Neural progenitor cell (in vitro differentiated cells): Measurements from ENCODE around the gene MCTP2. TPM values are rescaled to one million over a fixed set of nuclear protein-coding genes. Genes with fewer than 3 reads are reported as not detected.

ENCODE experiments used
- DNase-seq: peaks from one replicate; pipeline ENCODE4 v3.0.0-alpha.2; 2016; ENCODE audit warnings: low spot score
- H2AFZ ChIP-seq: fragments of 200-600 bp; sonication (generic); replicated peaks from 2 replicates; pipeline ENCODE4 v1.6.1; 2016; ENCODE audit warnings: antibody characterized with exemption
- H3F3A ChIP-seq: fragments of 200-600 bp; sonication (generic); 2 replicates; pipeline ENCODE4 v1.6.1; 2016; ENCODE audit warnings: antibody characterized with exemption, low read depth
- H3K27ac ChIP-seq: fragments of 200-600 bp; sonication (generic); 2 replicates; pipeline ENCODE4 v1.5.1; 2016; ENCODE audit warnings: mild to moderate bottlenecking
- H3K27me3 ChIP-seq: fragments of 200-600 bp; sonication (generic); 2 replicates; pipeline ENCODE4 v1.6.1; 2016; ENCODE audit warnings: mild to moderate bottlenecking, moderate library complexity
- H3K36me3 ChIP-seq: fragments of 200-600 bp; sonication (generic); 2 replicates; pipeline ENCODE4 v1.5.1; 2016
- H3K4me1 ChIP-seq: fragments of 200-600 bp; sonication (generic); 2 replicates; pipeline ENCODE4 v1.6.1; 2016; ENCODE audit warnings: mixed run types
- H3K4me2 ChIP-seq: fragments of 200-600 bp; sonication (generic); 2 replicates; pipeline ENCODE4 v1.6.1; 2016
- H3K4me3 ChIP-seq: fragments of 200-600 bp; sonication (generic); 2 replicates; pipeline ENCODE4 v1.5.1; 2016
- H3K79me2 ChIP-seq: fragments of 200-600 bp; sonication (generic); 2 replicates; pipeline ENCODE4 v1.6.1; 2016; ENCODE audit warnings: low read depth
- H3K9ac ChIP-seq: fragments of 200-600 bp; sonication (generic); 2 replicates; pipeline ENCODE4 v1.6.1; 2016
- H3K9me3 ChIP-seq: fragments of 200-600 bp; sonication (generic); 2 replicates; pipeline ENCODE4 v1.5.1; 2016; ENCODE audit warnings: low read depth
- H4K20me1 ChIP-seq: fragments of 200-600 bp; sonication (generic); 2 replicates; pipeline ENCODE4 v1.6.1; 2016; ENCODE audit warnings: low read depth
- H3K27ac Mint-ChIP-seq: 3 replicates; pipeline ENCODE4 v1.8.0; 2021; ENCODE audit warnings: mixed read lengths
- H3K27me3 Mint-ChIP-seq: 2 replicates; pipeline ENCODE4 v1.8.0; 2022; ENCODE audit warnings: low read depth, mild to moderate bottlenecking, inconsistent platforms, moderate library complexity, mixed read lengths; ENCODE audit not compliant: insufficient read depth
- H3K36me3 Mint-ChIP-seq: 3 replicates; pipeline ENCODE4 v1.8.0; 2021; ENCODE audit warnings: mixed read lengths
- H3K4me1 Mint-ChIP-seq: 3 replicates; pipeline ENCODE4 v1.8.0; 2021; ENCODE audit warnings: mixed read lengths
- H3K4me3 Mint-ChIP-seq: 3 replicates; pipeline ENCODE4 v1.8.0; 2021; ENCODE audit warnings: mild to moderate bottlenecking, moderate library complexity, mixed read lengths
- H3K9me3 Mint-ChIP-seq: 3 replicates; pipeline ENCODE4 v1.8.0; 2020; ENCODE audit warnings: mixed read lengths
- EZH2 ChIP-seq: fragments of 200-600 bp; sonication (generic); IDR thresholded peaks from 2 replicates; pipeline ENCODE4 v1.6.1; 2017; ENCODE audit warnings: antibody characterized with exemption, mild to moderate bottlenecking, moderate library complexity
- EZH2phosphoT487 ChIP-seq: fragments of 200-600 bp; sonication (generic); IDR thresholded peaks from 2 replicates; pipeline ENCODE4 v1.6.1; 2017; ENCODE audit warnings: antibody characterized with exemption
- total RNA-seq: library from RNA; depleted of rRNA; stranded (reverse); fragments of >200 nt; gene quantifications from 2 replicates; pipeline ENCODE4 v1.2.3, GENCODE V29; 2015; ENCODE audit warnings: low replicate concordance
- TF ChIP-seq, protein P1 (sequence below): fragments of 200-600 bp; sonication (generic); IDR thresholded peaks from 2 replicates; pipeline ENCODE4 v1.5.1; 2017; ENCODE audit warnings: antibody characterized with exemption, mild to moderate bottlenecking

MCTP2 gene
- total RNA-seq, 1 donor from 2014 or later: 0.17 TPM

GRCh38 chr15:94362385-94363092 lies 131.2 kb downstream of the MCTP2 start:
- TF ChIP-seq EZH2: no peak
- no peak for TF ChIP-seq EZH2phosphoT487
- TF ChIP-seq, protein P1, sequence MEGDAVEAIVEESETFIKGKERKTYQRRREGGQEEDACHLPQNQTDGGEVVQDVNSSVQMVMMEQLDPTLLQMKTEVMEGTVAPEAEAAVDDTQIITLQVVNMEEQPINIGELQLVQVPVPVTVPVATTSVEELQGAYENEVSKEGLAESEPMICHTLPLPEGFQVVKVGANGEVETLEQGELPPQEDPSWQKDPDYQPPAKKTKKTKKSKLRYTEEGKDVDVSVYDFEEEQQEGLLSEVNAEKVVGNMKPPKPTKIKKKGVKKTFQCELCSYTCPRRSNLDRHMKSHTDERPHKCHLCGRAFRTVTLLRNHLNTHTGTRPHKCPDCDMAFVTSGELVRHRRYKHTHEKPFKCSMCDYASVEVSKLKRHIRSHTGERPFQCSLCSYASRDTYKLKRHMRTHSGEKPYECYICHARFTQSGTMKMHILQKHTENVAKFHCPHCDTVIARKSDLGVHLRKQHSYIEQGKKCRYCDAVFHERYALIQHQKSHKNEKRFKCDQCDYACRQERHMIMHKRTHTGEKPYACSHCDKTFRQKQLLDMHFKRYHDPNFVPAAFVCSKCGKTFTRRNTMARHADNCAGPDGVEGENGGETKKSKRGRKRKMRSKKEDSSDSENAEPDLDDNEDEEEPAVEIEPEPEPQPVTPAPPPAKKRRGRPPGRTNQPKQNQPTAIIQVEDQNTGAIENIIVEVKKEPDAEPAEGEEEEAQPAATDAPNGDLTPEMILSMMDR: no peak
- DNase-seq: no peak

GRCh38 chr15:94363382-94363781 lies 132.0 kb downstream of the MCTP2 start:
- Histone ChIP-seq H3K9ac (no peak overlapping the region), H3K9me3 (no peaks in the 10 kb centered on the region), H4K20me1 (no peaks in the 10 kb centered on the region), H3K27ac (no peak overlapping the region), H3K36me3 (no peaks in the 10 kb centered on the region), H3K4me3 (no peak overlapping the region), H3K27me3 (no peaks in the 10 kb centered on the region), H3K4me2 (no peak overlapping the region), H2AFZ (no peak overlapping the region), H3K79me2 (no peaks in the 10 kb centered on the region), H3K4me1 (no peaks in the 10 kb centered on the region), H3F3A (no peaks in the 10 kb centered on the region)
- TF ChIP-seq EZH2phosphoT487 (no peak), EZH2 (no peak)
- TF ChIP-seq, protein P1: no peak
- H3K36me3 Mint-ChIP-seq: no peaks in the 10 kb centered on the region
- H3K4me1 Mint-ChIP-seq: peaks cover 6% of the 10 kb centered on the region
- no peak overlapping the region for H3K4me3 Mint-ChIP-seq
- H3K27ac Mint-ChIP-seq: no peak overlapping the region
- no peaks in the 10 kb centered on the region for H3K9me3 Mint-ChIP-seq
- no peaks in the 10 kb centered on the region for H3K27me3 Mint-ChIP-seq
- no peak for DNase-seq

More at GRCh38 chr15:94362385-94363092, 131.2 kb downstream of the MCTP2 start:
- Mint-ChIP-seq H3K27me3 (no peaks in the 10 kb centered on the region), H3K36me3 (no peaks in the 10 kb centered on the region), H3K9me3 (no peaks in the 10 kb centered on the region), H3K27ac (no peak overlapping the region), H3K4me3 (no peak overlapping the region), H3K4me1 (peaks cover under 1% of the 10 kb centered on the region)
- H3K79me2 ChIP-seq: no peaks in the 10 kb centered on the region
- H3K27me3 ChIP-seq: no peaks in the 10 kb centered on the region
- H3K4me2 ChIP-seq: no peak overlapping the region
- H3K36me3 ChIP-seq: no peaks in the 10 kb centered on the region
- H3K9ac ChIP-seq: no peak overlapping the region
- no peaks in the 10 kb centered on the region for H3F3A ChIP-seq
- H3K9me3 ChIP-seq: no peaks in the 10 kb centered on the region
- H3K4me3 ChIP-seq: no peak overlapping the region
- H4K20me1 ChIP-seq: no peaks in the 10 kb centered on the region
- H2AFZ ChIP-seq: no peak overlapping the region
- H3K4me1 ChIP-seq: no peaks in the 10 kb centered on the region
- H3K27ac ChIP-seq: no peak overlapping the region

- no peaks in the 10 kb centered on the region for H3K36me3 ChIP-seq
- no peak for DNase-seq
- H2AFZ ChIP-seq: no peak overlapping the region
- no peaks in the 10 kb centered on the region for H3K27me3 ChIP-seq
- TF ChIP-seq EZH2phosphoT487 (no peak), EZH2 (no peak)
- TF ChIP-seq, protein P1: no peak
- no peaks in the 10 kb centered on the region for H3K79me2 ChIP-seq
- no peaks in the 10 kb centered on the region for H3K9me3 ChIP-seq
- H3K9me3 Mint-ChIP-seq: no peaks in the 10 kb centered on the region
- H3K9ac ChIP-seq: no peak overlapping the region
- peaks cover 14% of the 10 kb centered on the region for H3K4me1 Mint-ChIP-seq
- H3K27ac ChIP-seq: no peak overlapping the region
- H4K20me1 ChIP-seq: no peaks in the 10 kb centered on the region
- H3K36me3 Mint-ChIP-seq: no peaks in the 10 kb centered on the region
- H3K27ac Mint-ChIP-seq: no peak overlapping the region
- H3F3A ChIP-seq: no peaks in the 10 kb centered on the region
- H3K4me3 ChIP-seq: no peak overlapping the region
- no peaks in the 10 kb centered on the region for H3K4me1 ChIP-seq
- no peak overlapping the region for H3K4me3 Mint-ChIP-seq
- H3K27me3 Mint-ChIP-seq: no peaks in the 10 kb centered on the region
- no peak overlapping the region for H3K4me2 ChIP-seq
Observed at GRCh38 chr15:94366781-94367180, 135.4 kb downstream of the MCTP2 start.
